Thyroid gland (tissue), 4 donors: Measurements from ENCODE around the gene NAA80.

Experiments
- CTCF ChIP-seq, 6 experiments: fragments of 200-600 bp in 3 of 6; fragments of 450-650 bp in 3 of 6; sonication (generic) in 3 of 6; IDR thresholded peaks; one replicate each; pipeline ENCODE4 v1.5.1; 2016 to 2019; ENCODE audit warnings: antibody characterized with exemption in 6 of 6, mild to moderate bottlenecking in 2 of 6, inconsistent platforms in 1 of 6, moderate library complexity in 1 of 6
- POLR2A ChIP-seq, 2 donors: fragments of 450-650 bp; IDR thresholded peaks; one replicate each; pipeline ENCODE4 v1.6.1; 2017; ENCODE audit warnings: antibody characterized with exemption in 2 of 2, mild to moderate bottlenecking in 2 of 2, moderate library complexity in 1 of 2

GRCh38 chr3:50294492-50295403 is 4.5 kb downstream of the NAA80 start:
- TF ChIP-seq CTCF (IDR thresholded peaks at IDR 0.05) (no peak), POLR2A (IDR thresholded peaks at IDR 0.05) (no peak)
